KOPT-K1 (cell line): ENCODE results near the gene FAM174C.

Experiments used
- H3K27ac ChIP-seq: fragments of 200-600 bp; sonication (generic); 2 replicates; pipeline ENCODE4 v1.5.1; 2016; ENCODE audit warnings: antibody characterized with exemption, mild to moderate bottlenecking, low read depth, low read length; ENCODE audit not compliant: poor library complexity, severe bottlenecking
- H3K36me3 ChIP-seq: fragments of 200-600 bp; sonication (generic); 2 replicates; pipeline ENCODE4 v1.5.1; 2017; ENCODE audit warnings: antibody characterized with exemption, mild to moderate bottlenecking, low read length, moderate library complexity; ENCODE audit not compliant: insufficient read depth
- H3K9me3 ChIP-seq: fragments of 200-600 bp; sonication (generic); 2 replicates; pipeline ENCODE4 v1.5.1; 2017; ENCODE audit warnings: antibody characterized with exemption, low read length, mild to moderate bottlenecking; ENCODE audit not compliant: insufficient read depth, poor library complexity, severe bottlenecking

Gene FAM174C

GRCh38 chr19:1269478-1270212 is 5.7 kb upstream of the FAM174C start:
- peaks cover 47% of the 10 kb centered on the region for H3K36me3 ChIP-seq
- peak overlapping the region; percentile 95 for H3K27ac ChIP-seq
- H3K9me3 ChIP-seq: no peaks in the 10 kb centered on the region

- Histone ChIP-seq H3K27ac (peak overlapping the region; percentile 95), H3K9me3 (no peaks in the 10 kb centered on the region), H3K36me3 (peaks cover 52% of the 10 kb centered on the region)
Observed at GRCh38 chr19:1270213-1270853, 5.0 kb upstream of the FAM174C start.

GRCh38 chr19:1270854-1271527 is 4.3 kb upstream of the FAM174C start:
- Histone ChIP-seq H3K36me3 (peaks cover 52% of the 10 kb centered on the region), H3K27ac (peak overlapping the region; percentile 95), H3K9me3 (no peaks in the 10 kb centered on the region)

GRCh38 chr19:1271528-1272422 is 3.6 kb upstream of the FAM174C start:
- H3K9me3 ChIP-seq: no peaks in the 10 kb centered on the region
- peak overlapping the region; percentile 95 for H3K27ac ChIP-seq
- peaks cover 52% of the 10 kb centered on the region for H3K36me3 ChIP-seq

- Histone ChIP-seq H3K9me3 (no peaks in the 10 kb centered on the region), H3K27ac (no peak overlapping the region), H3K36me3 (peaks cover 60% of the 10 kb centered on the region)
Observed at GRCh38 chr19:1272423-1273262, 2.7 kb upstream of the FAM174C start.

GRCh38 chr19:1273263-1274041 is 1.9 kb upstream of the FAM174C start:
- Histone ChIP-seq H3K36me3 (peaks cover 69% of the 10 kb centered on the region), H3K27ac (no peak overlapping the region), H3K9me3 (no peaks in the 10 kb centered on the region)

GRCh38 chr19:1274081-1274851 is 1.1 kb upstream of the FAM174C start:
- Histone ChIP-seq H3K9me3 (no peaks in the 10 kb centered on the region), H3K27ac (peak overlapping the region; percentile 96), H3K36me3 (peaks cover 77% of the 10 kb centered on the region)

- Histone ChIP-seq H3K9me3 (no peaks in the 10 kb centered on the region), H3K27ac (peak overlapping the region; percentile 96), H3K36me3 (peaks cover 81% of the 10 kb centered on the region)
Observed at GRCh38 chr19:1274852-1275259, 474 bp upstream of the FAM174C start.

- Histone ChIP-seq H3K9me3 (no peaks in the 10 kb centered on the region), H3K27ac (peak overlapping the region; percentile 96), H3K36me3 (peaks cover 76% of the 10 kb centered on the region)
Observed at GRCh38 chr19:1275976-1276627, 772 bp downstream of the FAM174C start.

- Histone ChIP-seq H3K9me3 (no peaks in the 10 kb centered on the region), H3K27ac (peak overlapping the region; percentile 96), H3K36me3 (peaks cover 71% of the 10 kb centered on the region)
Observed at GRCh38 chr19:1276628-1277022, 1.3 kb downstream of the FAM174C start.

GRCh38 chr19:1277061-1277460 is 1.7 kb downstream of the FAM174C start:
- H3K27ac ChIP-seq: peak overlapping the region; percentile 96
- peaks cover 67% of the 10 kb centered on the region for H3K36me3 ChIP-seq
- H3K9me3 ChIP-seq: no peaks in the 10 kb centered on the region

GRCh38 chr19:1278074-1278473 is 2.7 kb downstream of the FAM174C start:
- Histone ChIP-seq H3K9me3 (no peaks in the 10 kb centered on the region), H3K27ac (no peak overlapping the region), H3K36me3 (peaks cover 56% of the 10 kb centered on the region)
